Measurements from ENCODE around the gene CD99. TPM values are rescaled to one million over a fixed set of nuclear protein-coding genes. Genes with fewer than 3 reads are reported as not detected.
A peak's percentile ranks its signal among the peaks of the same experiment; 100 is the strongest.
"Not testable (repeated sequence)": the region's sequence is repeated elsewhere in the genome, so short reads cannot be mapped to it uniquely, and the experiment has no call there.

CD99 gene
- total and polyA plus RNA-seq, 11 donors, result 216 to 477 (median 276) TPM

DNA sequence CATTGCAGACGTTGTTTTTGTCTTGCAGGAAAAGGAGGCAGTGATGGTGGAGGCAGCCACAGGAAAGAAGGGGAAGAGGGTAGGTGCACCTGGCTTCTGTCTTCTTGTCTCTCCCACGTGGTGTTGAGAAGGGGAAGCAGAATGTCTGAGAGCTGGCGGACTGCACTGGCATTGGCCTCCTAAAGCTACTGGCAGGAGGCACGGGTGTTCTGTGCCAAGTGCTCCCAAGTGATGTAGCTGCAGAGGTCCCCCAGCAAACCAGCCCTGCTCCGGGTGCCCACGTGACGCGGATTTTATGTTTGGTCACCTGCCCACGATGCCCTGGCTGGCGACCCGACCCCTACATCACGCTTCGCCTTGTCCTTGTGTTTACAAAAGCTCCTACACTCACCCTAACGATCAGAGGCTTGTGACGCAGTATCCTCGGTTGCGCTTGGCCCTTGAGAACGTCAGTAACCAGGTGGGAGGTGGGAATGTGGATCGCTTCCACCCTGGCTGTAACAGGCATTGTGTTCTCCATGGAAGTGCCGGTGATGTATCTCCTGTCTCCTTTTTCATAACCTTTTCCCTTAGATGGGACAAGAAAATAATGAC is 32.3 kb downstream of the CD99 start:
- ATAC-seq (peak; percentile 79 to 90 (median 87)), DNase-seq (peak in 3 of 5 donors; percentile 41 to 55 (median 53))
- H3K27me3 ChIP-seq, result no peaks in the 10 kb centered on the region
- H3K9me3 ChIP-seq, result no peaks in the 10 kb centered on the region
- H3K36me3 ChIP-seq, result peaks cover 0 to 100% (median 99%) of the 10 kb centered on the region in 9 donors
- TF ChIP-seq POLR2A (IDR thresholded peaks at IDR 0.05), result no peak
- TF ChIP-seq, protein P1, sequence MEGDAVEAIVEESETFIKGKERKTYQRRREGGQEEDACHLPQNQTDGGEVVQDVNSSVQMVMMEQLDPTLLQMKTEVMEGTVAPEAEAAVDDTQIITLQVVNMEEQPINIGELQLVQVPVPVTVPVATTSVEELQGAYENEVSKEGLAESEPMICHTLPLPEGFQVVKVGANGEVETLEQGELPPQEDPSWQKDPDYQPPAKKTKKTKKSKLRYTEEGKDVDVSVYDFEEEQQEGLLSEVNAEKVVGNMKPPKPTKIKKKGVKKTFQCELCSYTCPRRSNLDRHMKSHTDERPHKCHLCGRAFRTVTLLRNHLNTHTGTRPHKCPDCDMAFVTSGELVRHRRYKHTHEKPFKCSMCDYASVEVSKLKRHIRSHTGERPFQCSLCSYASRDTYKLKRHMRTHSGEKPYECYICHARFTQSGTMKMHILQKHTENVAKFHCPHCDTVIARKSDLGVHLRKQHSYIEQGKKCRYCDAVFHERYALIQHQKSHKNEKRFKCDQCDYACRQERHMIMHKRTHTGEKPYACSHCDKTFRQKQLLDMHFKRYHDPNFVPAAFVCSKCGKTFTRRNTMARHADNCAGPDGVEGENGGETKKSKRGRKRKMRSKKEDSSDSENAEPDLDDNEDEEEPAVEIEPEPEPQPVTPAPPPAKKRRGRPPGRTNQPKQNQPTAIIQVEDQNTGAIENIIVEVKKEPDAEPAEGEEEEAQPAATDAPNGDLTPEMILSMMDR (IDR thresholded peaks at IDR 0.05), result no peak
- no peak overlapping the region for H3K4me3 ChIP-seq
- intact Hi-C loops (cut with DNase I), result no loop called here
- H3K4me1 ChIP-seq, result no peaks in the 10 kb centered on the region
- peak overlapping the region in 1 of 12 donors; percentile 43 for H3K27ac ChIP-seq
- WGBS, 4 donors, result 72 to 81% (median 78%) methylated on average over 20 of the region's 20 CpGs

DNA sequence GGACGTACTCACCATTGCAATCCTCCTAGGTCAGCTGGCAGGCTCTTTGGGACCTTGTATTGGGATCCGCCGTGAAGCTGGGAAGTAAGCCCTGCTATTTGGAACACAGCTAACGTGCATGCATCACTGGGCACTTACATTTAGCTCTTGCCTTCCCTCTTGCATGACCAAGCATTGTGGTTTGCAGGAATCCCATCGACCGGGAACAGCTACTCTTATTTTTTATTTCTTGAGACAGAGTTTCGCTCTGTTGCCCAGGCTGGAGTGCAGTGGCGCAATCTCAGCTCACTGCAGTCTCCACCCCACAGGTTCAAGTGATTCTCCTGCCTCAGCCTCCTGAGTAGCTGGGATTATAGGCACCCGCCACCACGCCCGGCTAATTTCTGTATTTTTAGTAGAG is 36.2 kb downstream of the CD99 start:
- H3K36me3 ChIP-seq, result peaks cover 0 to 100% (median 94%) of the 10 kb centered on the region in 9 donors
- WGBS, 4 donors, result 94 to 97% (median 96%) methylated on average over 11 of the region's 11 CpGs
- H3K27me3 ChIP-seq; H3K4me1 ChIP-seq; intact Hi-C loops (cut with DNase I); H3K27ac ChIP-seq; ATAC-seq; H3K4me3 ChIP-seq; H3K9me3 ChIP-seq; DNase-seq: not testable (repeated sequence)

DNA sequence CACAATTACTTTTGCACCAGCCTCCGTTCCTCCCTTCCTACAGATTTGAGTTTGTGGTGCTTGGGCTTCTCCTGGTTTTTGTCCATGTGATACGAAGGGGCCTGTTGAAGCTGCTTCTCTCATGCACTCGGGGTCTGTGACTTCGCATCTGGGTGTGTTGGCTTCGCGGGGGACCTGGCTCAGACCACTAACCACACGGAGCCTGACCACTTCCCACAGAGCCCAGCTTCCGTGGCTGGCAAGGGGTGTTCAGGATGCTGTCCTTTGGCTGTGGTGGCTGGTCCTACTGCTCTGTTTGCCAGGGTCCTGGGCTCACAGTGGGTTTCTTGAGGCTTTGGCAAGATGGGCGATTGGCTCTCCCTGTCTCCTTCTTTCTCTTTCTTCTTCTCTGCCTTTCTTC is 41.0 kb downstream of the CD99 start:
- H3K9me3 ChIP-seq, result no peaks in the 10 kb centered on the region
- intact Hi-C loops (cut with DNase I), result no loop called here
- 78 to 93% (median 86%) methylated on average over 9 of the region's 9 CpGs for WGBS, 4 donors
- no peak overlapping the region for H3K4me3 ChIP-seq
- no peak overlapping the region for H3K27ac ChIP-seq
- TF ChIP-seq, protein P1 (IDR thresholded peaks at IDR 0.05), result no peak
- TF ChIP-seq POLR2A (IDR thresholded peaks at IDR 0.05), result no peak
- H3K4me1 ChIP-seq, result no peaks in the 10 kb centered on the region
- no peaks in the 10 kb centered on the region for H3K27me3 ChIP-seq
- peaks cover 0 to 100% (median 79%) of the 10 kb centered on the region in 9 donors for H3K36me3 ChIP-seq
- ATAC-seq, result no peak
- no peak for DNase-seq

DNA sequence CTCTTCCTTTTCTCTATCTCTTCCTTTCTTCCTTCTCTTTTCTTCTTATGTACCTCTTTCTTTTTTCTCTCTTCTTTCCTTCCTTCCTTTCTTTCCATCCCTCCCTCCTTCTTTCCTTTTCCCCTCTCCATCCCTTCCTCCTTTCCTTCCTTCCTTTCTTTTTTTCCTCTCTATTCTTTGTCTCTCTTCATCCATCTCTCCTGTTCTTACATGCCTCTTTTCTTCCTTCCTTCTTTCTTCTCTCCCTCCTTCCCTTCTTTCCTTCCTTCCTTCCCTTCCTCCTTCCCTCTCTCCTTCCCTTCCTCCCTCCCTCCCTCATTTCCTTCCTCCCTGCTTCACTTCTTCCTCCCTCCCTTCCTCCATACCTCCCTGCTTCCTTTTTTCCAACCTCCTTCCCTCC is 41.6 kb downstream of the CD99 start:
- ATAC-seq (no peak), DNase-seq (no peak)
- Histone ChIP-seq H3K27me3 (no peaks in the 10 kb centered on the region), H3K27ac (no peak overlapping the region), H3K9me3 (no peaks in the 10 kb centered on the region), H3K36me3 (peaks cover 0 to 95% (median 73%) of the 10 kb centered on the region in 9 donors), H3K4me1 (no peaks in the 10 kb centered on the region), H3K4me3 (no peak overlapping the region)
- intact Hi-C loops (cut with DNase I), result no loop called here
- TF ChIP-seq, protein P1 (IDR thresholded peaks at IDR 0.05), result no peak
- TF ChIP-seq POLR2A (IDR thresholded peaks at IDR 0.05), result no peak

DNA sequence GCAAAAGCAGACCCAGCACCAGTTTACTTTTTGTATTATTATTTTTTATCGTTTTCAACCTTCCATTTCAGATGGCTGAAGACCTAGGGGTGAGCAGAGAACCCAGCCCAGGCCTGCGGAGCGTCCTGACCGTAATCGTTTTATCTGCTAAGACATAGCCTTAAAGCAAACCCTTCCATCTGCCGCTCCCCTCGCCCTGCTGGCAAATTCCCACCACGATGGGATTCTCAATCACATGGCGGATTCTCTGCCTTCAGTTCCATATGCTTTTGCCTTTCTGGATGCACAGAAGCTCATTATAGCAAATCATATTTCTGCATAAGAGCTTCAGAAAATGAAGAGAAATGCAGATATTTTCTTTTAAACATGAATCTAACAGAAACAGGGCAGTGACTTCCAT is 42.2 kb downstream of the CD99 start:
- intact Hi-C loops (cut with DNase I), result no loop called here
- 90 to 94% (median 92%) methylated on average over 9 of the region's 9 CpGs for WGBS, 4 donors
- Histone ChIP-seq H3K27ac (no peak overlapping the region), H3K36me3 (peaks cover 0 to 95% (median 73%) of the 10 kb centered on the region in 9 donors), H3K4me3 (no peak overlapping the region), H3K4me1 (no peaks in the 10 kb centered on the region), H3K27me3 (no peaks in the 10 kb centered on the region), H3K9me3 (no peaks in the 10 kb centered on the region)
- DNase-seq (no peak), ATAC-seq (no peak)
- TF ChIP-seq POLR2A (IDR thresholded peaks at IDR 0.05), result no peak
- TF ChIP-seq, protein P1 (IDR thresholded peaks at IDR 0.05), result no peak
